Erythroblast (primary cell): ENCODE measurements around the gene PTPRN2.

ENCODE experiments used
- GATA1 ChIP-seq: IDR thresholded peaks from 2 replicates; pipeline ENCODE4 v1.6.1; 2011; ENCODE audit warnings: low read depth, mild to moderate bottlenecking, control low read depth, low read length, moderate library complexity
- POLR2A ChIP-seq: IDR thresholded peaks from 2 replicates; pipeline ENCODE4 v1.6.1; 2011; ENCODE audit warnings: mild to moderate bottlenecking, low read length

GRCh38 chr7:158601090-158601489, 13.5 kb upstream of the PTPRN2 start:
- no peak for TF ChIP-seq POLR2A
- no peak for TF ChIP-seq GATA1
